IPS DF 19.7 (cell line): Measurements from ENCODE around the gene CCDC88B.

Experiments
- DNase-seq: peaks from one replicate; pipeline ENCODE4 v3.0.0-alpha.2; 2013; ENCODE audit warnings: low read depth, low spot score

CCDC88B gene

DNA sequence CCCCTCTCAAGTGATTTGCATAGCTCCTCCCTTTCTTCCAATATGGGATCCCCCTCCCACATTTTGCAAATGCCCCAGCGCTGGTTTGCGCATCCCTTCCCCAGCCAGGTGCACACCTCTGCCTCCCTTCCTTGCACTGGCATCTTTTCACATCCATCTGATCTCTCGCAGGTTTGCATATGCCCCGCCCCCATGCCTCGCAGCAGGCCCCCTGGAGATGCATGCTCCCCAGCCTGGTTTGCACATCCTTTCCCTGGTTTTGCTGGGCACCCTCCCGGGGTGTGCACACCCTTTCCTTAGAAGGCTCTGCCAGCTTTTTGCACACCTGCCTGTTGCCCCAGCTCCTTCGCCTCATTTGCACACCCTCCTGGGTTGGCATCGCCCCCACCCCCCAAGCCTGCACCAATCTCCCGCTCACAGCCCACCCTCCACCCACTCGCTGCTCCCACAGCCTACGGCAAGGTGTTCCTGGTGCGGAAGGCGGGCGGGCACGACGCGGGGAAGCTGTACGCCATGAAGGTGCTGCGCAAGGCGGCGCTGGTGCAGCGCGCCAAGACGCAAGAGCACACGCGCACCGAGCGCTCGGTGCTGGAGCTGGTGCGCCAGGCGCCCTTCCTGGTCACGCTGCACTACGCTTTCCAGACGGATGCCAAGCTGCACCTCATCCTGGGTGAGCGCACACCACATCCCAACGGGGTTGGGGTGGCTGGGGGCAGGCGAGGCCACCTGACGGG lies 19.9 kb downstream of the CCDC88B start:
- no peak for DNase-seq

DNA sequence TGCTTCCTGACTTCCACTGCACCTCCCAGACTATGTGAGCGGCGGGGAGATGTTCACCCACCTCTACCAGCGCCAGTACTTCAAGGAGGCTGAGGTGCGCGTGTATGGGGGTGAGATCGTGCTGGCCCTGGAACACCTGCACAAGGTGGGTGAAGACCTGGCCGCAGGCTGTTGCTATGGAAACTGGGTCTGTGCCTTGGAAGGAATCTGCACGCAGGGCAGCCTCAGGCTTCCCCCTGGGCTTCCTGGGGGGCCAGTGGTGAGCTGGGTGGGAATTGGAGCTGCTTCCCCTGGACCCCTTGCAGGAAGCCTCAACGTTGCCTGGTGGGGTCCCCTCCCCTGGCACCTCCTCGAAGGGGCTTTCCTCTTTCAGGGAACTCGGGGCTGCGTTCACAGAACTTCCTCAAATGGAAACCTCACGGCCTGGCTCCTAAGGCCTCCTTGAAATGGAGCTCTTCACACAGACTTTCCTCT lies 20.5 kb downstream of the CCDC88B start:
- DNase-seq = no peak

DNA sequence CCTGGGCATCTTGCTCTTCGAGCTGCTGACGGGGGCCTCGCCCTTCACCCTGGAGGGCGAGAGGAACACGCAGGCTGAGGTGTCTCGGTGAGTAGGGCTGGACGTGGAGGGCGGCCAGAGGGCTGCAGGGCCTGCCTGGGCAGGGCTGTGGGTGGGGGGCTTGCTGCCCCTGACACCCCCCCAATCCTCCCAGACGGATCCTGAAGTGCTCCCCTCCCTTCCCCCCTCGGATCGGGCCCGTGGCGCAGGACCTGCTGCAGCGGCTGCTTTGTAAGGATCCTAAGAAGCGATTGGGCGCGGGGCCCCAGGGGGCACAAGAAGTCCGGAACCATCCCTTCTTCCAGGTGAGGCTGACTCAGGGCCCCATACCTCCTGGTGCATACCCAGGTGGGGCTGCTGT lies 21.7 kb downstream of the CCDC88B start:
- DNase-seq = no peak

DNA sequence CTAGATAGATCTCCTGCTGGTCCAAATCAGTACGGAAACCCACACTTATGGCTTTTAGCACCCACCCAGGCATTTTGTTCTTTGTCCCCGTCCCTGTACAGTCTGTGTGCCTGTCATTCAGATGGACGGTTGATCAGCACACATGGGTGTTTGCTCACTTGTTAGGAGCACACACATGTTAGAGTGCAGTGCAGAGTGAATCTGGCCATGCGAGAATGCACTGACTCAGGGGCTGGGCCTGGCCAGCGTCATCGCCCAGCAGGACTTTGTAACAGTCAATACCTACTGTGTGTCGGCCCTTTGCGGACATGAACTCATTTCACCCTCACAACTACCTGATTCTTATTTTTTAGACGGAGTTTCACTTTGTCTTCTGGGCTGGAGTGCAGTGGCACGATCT lies 22.3 kb downstream of the CCDC88B start:
- no peak for DNase-seq

DNA sequence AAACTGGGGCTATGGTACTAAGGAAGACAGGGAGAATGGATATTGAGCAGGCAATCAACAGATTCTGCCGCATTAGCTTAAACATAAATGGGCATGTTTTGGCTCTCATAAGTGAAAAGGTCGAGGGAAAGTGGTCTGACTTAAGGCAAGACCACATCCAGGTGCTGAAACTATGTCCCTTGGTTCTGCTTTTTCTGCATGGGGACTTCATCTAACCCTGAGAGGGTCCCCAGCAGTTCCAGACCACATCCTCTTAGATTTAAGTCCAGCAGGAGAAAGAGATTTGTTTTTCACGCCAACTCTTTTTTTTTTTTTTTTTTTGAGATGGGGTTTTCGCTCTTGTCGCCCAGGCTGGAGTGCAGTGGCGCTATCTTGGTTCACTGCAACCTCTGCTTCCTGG lies 24.4 kb downstream of the CCDC88B start:
- no peak for DNase-seq

DNA sequence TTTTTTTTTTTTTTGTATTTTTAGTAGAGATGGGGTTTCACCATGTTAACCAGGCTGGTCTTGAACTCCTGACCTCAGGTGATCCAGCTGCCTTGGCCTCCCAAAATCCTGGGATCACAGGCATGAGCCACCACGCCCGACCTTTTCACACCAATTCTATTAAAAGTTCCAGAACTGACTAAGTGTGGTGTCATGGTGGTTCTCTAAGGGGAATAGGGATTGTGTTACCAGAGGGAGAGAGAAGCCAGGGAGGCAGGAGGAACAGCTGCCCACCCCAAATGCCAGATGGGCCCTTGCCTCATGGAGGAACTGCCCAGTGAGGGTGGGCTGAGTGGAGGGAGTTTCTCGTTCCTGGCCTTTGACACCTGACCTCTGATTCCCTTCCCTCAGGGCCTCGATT lies 24.9 kb downstream of the CCDC88B start:
- no peak for DNase-seq

DNA sequence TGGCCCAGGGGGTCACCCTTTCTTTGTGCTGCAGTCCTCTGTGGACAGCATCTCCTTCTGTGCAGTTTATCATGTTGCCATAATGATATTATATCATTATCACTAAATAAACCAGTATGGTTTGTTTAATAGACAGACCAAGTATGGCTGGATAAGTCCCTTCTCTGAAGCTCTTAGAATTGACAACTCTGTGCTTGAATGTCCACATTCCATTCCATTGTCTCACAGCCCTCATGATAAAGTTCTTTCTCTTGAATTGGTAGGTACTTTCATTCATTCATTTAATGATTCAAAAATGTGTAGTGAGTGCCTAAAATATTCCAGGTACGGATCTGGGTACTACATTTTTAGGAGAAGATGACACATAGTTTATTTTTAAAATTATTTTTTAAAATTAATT lies 26.7 kb downstream of the CCDC88B start:
- DNase-seq = no peak

DNA sequence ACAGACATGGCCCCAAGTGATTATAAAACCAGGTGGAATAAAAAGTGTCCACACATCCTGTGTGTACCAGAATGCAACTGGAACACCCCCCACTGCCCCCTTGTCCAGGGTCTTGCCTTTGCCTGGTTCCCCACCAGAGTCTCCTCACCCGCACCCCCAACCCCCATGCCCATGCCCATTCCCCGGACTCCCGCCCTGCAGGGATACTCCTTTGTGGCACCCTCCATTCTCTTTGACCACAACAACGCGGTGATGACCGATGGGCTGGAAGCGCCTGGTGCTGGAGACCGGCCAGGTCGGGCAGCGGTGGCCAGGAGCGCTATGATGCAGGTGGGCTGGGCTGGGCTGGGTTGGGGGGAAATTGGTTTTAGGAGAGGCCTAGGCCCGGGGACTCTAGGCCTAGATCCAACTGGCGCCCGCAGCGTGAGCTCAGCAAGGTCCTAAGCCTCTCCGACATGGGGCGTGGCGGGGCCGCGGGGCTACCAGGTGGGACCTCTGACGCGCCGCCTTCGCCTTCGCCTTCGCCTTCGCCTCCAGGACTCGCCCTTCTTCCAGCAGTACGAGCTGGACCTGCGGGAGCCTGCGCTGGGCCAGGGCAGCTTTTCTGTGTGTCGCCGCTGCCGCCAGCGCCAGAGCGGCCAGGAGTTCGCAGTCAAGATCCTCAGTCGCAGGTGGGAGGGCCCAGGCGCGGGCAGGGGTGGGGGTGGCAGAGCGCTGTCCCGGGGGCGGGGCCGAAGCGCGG lies 28.1 kb downstream of the CCDC88B start:
- no peak for DNase-seq

DNA sequence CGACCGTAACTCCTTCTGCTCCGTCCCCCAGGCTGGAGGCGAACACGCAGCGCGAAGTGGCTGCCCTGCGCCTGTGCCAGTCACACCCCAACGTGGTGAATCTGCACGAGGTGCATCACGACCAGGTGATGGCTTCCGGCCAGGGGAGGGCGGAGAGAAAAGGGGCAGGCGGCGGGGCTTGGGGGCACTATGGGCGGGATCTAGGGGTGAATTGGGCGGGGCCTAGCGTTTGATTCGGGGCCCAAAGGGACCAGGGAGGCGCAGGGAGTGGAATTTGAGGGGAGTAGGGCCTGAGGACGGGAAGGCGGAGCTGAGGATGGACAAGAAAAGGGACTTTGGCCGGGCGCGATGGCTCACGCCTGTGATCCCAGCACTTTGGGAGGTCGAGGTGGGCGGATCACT lies 28.7 kb downstream of the CCDC88B start:
- no peak for DNase-seq

DNA sequence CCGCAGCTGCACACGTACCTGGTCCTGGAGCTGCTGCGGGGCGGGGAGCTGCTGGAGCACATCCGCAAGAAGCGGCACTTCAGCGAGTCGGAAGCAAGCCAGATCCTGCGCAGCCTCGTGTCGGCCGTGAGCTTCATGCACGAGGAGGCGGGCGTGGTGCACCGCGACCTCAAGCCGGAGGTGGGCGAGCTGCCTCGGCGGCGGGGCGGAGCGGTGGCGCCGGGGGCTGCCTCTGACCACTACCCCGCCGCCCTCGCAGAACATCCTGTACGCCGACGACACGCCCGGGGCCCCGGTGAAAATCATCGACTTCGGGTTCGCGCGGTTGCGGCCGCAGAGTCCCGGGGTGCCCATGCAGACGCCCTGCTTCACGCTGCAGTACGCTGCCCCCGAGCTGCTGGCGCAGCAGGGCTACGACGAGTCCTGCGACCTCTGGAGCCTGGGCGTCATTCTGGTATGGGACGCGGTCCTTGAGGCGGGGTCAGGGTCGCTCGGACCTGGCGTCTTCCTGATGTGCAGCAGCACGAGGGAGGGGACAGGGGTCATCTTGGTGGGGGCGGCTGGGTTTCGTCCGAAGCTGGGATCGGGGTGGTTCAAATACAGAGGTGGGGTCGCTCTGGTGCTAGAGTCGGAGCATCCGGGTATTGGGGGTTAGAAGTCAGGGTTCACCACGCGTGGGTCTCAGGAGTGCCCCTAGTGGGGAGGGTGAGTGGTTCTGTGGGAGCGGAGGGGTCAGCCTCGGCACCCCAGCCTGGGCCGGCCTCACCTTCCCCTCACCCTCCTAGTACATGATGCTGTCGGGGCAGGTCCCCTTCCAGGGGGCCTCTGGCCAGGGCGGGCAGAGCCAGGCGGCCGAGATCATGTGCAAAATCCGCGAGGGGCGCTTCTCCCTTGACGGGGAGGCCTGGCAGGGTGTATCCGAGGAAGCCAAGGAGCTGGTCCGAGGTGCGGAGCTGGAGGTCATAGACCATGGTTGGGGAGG lies 29.7 kb downstream of the CCDC88B start:
- DNase-seq = no peak

DNA sequence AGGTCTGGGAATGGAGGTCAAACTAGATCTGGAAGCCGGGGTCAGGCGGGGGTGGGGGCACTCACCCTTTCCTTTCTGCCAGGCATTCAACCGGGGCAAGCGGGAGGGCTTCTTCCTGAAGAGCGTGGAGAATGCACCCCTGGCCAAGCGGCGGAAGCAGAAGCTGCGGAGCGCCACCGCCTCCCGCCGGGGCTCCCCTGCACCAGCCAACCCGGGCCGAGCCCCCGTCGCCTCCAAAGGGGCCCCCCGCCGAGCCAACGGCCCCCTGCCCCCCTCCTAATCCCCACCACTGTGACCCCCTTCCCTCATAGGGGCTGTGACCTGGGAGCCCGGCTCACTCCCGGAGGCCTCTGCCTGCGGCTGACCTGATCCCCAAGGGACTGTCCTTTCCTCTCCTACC lies 31.2 kb downstream of the CCDC88B start:
- no peak for DNase-seq

DNA sequence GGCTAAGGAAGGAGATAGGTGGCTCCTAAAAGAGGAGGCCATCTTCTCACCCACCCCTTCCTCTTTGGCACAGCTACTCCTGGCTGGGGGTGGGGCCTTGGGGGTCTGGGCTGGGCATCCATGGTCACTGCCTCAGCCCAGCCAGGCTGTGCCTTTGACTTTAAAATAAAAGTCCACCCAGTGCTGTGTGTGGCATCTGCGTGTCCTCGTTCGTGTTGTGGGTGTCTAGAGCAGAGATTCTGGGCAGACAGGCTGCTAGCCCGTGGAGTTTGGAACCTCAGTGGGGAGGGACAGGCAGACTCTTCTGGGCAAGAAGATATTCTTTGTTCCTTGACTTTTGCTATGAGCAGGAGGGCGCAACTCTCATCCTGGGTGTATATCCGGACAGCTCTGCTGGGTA lies 32.0 kb downstream of the CCDC88B start:
- DNase-seq = no peak

DNA sequence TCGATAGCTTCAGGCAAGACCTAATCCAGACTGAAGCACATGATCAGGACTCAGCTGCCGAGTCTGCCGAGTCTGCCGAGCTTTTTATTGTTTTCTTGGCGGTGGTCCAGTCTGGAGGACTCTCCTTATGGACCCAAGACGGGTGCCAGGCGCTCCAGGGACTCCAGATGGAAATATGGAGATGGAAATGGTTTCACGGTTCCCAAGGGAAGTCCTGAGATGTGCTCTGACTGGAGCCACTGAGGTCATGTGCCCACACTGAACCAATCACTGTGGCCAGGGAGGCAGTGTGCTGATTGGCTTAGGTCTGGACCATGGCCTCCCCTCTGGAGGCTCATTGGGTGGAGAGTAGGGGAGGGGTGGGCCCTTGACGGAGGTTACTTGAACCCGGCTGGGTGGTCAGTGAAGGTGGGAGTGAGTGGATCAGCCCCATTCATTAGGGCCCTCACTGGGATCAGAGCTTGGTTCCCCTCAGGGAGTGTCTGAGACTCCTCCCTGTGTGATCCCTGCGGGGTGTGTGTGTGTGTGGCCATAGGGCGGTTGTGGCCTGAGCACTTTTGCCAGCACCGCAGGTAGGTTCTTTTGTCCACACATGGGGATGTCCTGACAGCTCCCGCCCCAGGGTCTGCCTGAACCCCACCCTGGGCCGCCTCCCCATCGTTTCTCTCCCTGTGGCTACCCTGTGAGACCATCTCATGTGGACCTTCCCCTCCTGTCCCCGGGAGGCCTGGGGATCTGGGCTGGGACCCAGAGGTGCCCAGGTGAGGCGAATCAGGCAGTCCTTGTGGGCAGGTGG lies 33.0 kb downstream of the CCDC88B start:
- DNase-seq = peak; percentile 75

DNA sequence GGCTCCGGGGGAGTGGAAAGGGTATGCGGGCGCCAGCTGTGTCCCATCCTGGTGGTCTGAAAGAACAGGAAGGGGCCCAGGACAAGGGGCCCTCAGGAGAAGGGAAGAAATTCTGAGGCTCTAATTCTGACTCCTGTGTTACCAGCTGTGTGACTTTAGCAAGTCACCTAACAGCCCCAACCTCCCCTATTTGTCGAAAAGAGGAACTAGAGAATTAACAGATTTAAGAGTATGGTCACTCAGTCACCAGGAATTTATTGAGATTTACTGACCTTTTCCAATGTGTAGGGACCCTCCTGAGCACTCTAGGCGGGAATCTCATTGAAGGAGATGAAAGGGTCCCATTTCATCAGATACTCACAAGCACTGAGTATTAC lies 33.6 kb downstream of the CCDC88B start:
- no peak for DNase-seq

DNA sequence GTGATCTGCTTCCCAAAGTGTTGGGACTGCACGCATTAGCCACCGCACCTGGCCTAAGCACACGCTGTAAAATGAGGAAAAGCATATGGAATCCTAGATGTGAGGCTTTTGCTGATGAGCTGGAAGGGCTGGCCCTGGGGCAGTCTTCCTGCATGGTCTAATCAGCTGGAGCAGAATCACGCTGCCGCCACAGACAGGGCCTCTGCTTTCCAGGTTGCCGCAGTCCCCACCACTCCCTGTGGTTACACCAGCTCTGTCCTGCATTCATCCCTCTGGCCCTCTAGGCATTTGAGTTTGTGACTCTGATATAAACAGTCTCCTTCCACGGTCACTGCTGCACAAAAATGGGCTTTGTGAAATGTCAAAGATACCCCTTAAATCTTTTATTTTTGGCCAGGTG lies 36.1 kb downstream of the CCDC88B start:
- no peak for DNase-seq

DNA sequence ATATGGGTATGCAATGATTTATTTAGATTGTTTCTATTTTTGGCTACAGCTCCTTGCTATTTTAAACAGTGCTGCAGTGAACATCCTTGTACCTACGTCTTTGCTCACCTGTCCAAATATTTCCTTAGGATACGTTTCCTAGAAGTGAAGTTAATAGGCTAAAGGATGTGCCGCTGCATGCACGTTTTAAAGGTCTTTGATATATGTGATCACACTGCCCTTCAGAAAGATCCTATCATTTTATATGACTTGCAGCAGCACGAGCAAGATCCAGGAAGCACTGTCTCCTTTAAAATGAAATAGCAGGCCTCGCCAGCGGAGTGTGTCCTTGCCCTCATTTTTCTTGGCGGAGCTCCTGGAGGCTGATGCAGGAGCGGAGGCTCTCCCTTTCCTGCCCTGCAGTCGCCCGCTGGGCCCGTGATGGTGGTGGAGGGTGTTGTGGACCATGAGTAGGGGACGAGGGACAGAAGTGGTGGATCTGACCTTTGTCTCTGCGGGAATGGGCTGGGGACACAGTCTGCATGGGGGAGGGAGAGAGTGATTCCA lies 38.4 kb downstream of the CCDC88B start:
- no peak for DNase-seq

DNA sequence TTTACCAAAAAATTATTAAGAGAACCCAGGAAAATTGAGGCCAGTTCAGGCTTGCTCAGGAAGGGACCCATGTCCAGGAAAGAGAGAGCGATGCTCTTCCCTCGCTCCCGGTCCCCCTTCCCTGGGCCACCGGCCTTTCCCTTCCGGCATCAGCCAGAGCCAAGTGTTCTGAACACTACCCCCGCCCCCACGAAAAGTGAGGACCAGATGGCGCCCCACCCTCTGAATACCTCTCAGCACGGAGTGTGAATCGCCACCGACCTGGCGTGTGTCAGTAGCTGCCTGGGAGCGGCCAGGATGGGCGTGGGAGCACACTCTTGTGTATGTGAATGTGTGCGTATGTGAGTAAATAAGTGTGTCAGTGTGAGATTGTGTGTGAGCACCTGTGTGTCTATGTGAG lies 39.2 kb downstream of the CCDC88B start:
- no peak for DNase-seq

DNA sequence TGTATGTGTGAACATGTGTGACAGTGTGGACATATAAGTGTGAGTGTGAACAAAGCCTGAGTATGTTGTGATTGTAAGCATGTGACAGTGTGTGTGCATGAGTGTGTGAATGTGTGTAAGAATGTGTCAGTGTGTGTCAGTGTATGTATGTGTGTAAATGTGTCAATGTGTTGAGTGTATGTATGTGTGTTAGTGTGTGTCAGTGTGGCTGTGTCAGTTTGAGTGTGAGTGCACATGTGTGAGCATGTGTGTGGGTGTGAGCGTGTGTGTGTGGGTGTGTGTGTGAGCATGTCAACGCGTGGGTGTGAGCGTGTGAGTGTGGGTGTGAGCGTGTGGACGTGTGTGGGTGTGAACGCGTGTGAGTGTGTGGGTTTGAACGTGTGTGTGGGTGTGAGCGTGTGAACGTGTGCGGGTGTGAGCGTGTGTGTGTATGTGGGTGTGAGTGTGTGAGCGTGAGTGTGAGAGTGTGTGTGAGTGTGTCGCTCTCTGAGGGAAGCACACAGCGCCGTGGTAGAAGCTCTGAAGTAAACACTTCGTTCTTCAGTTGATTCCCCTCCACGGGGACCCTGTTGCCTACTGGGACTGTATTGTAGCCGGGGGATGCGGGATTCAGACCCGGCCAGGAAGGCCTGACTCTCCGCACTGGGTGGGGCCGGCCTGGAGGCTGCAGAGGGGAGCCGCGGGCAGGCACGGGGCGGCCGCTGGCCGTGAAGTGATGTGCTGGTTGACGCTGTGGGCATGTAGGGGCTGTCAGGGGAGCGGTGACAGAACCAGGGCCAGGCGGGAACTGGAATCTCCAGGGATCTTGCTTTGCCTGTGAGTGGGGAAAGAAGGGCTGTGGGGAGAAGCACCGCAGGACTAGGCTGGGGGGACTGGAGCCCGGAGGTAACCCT lies 40.1 kb downstream of the CCDC88B start:
- no peak for DNase-seq

DNA sequence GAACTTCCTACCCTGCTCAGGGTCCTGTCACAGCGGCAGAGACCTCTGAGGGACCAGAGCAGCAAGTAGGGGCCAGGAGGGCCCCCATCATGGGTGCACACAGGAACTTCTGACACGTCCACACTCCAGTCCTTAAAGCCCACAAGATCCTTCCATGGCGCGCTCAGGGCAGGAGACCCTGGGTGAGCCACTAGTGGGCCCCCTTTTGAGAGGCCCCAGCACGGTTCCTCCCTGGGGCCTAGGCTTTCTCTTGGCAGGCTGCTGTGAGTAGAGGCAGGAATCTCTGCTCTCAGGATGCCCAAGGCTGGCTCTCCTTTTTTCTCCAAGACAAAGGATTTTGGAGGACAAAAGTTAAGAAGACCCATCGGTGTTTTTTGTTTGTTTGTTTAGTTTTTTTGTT lies 41.3 kb downstream of the CCDC88B start:
- DNase-seq = no peak

DNA sequence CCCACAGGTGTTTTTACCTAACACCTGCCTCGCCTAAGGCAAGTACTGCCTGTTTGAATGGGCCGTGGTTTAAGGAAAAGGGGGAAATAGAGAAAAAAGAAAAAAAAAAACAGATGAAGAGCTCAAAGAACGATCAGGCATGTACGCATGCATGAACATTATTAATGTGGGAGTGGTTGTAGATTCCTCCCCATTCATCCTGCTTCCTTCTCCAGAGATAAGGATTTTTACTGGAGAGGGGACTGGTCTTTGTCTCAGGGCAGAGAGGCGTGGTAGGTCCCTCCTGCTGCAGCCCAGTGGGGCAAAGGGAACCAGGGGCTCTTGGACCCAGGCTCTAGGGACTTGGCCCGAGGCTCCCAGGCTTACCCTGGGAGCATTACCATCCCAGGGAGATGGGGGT lies 42.0 kb downstream of the CCDC88B start:
- DNase-seq = no peak
